ENCODE measurements around the gene LYPLA2. TPM values are rescaled to one million over a fixed set of nuclear protein-coding genes. Genes with fewer than 3 reads are reported as not detected.
"Not testable (repeated sequence)": the region's sequence is repeated elsewhere in the genome, so short reads cannot be mapped to it uniquely, and the experiment has no call there.

LYPLA2 gene
- total and polyA plus RNA-seq, 7 experiments from 2014 or later, result 40.7 to 124 (median 56.2) TPM

- peak overlapping the region in 3 of 10 donors; percentile 17 to 84 (median 29) for H3K4me3 Mint-ChIP-seq
- Histone ChIP-seq H3K27ac (ENCODE audit: low read depth, low read length) (no peak overlapping the region), H3K4me3 (ENCODE audit: low read length) (no peak overlapping the region), H3K9me3 (ENCODE audit: control insufficient read depth in 2 of 3, low read length in 3 of 3) (no peaks in the 10 kb centered on the region), H3K27me3 (ENCODE audit: control insufficient read depth in 2 of 2, insufficient read depth in 2 of 2, low read length in 2 of 2) (no peaks in the 10 kb centered on the region), H3K4me1 (ENCODE audit: control insufficient read depth in 2 of 2, insufficient read depth in 2 of 2, low read length in 2 of 2) (peaks cover 22% of the 10 kb centered on the region in 2 donors), H3K36me3 (ENCODE audit: control insufficient read depth in 2 of 3, insufficient read depth in 3 of 3, low read length in 3 of 3) (peaks cover 0 to 5% (median 0%) of the 10 kb centered on the region in 3 experiments)
- H3K27me3 Mint-ChIP-seq, result no peaks in the 10 kb centered on the region
- peak overlapping the region in 2 of 9 donors; percentile 38 to 66 for H3K27ac Mint-ChIP-seq
- no peak for ATAC-seq
- no peaks in the 10 kb centered on the region for H3K9me3 Mint-ChIP-seq
- peaks cover 16 to 65% (median 49%) of the 10 kb centered on the region in 7 donors for H3K4me1 Mint-ChIP-seq
- no peak for DNase-seq
- ChIA-PET CTCF (interaction anchor here (0.6 to 3.0 kb wide), 3 partner anchors 140 to 1817 kb away, joined by 3 to 10 read pairs (median 4); no protein-coding TSS in a partner anchor), POLR2A (interaction anchor here (6.3 to 6.8 kb wide), 2 partner anchors 14 to 23 kb away, joined by 53 to 68 read pairs; partner anchors contain the start of genes GALE and LYPLA2)
- intact Hi-C loops (cut with micrococcal nuclease), result no loop called here
- peaks cover 0 to 7% (median 5%) of the 10 kb centered on the region in 5 donors for H3K36me3 Mint-ChIP-seq
Observed at GRCh38 chr1:23776217-23776616, 14.7 kb upstream of the LYPLA2 start.

GRCh38 chr1:23777979-23778814 is 12.7 kb upstream of the LYPLA2 start, which contains the start of gene PITHD1:
TSS of gene PITHD1 (plus strand) at chr1:23778418. CDS start at chr1:23778516, 98 bp downstream.
- DNase-seq, result peak; percentile 75 to 86 (median 83)
- H3K36me3 ChIP-seq (ENCODE audit: control insufficient read depth in 2 of 3, insufficient read depth in 3 of 3, low read length in 3 of 3), result peaks cover 0 to 14% (median 6%) of the 10 kb centered on the region in 3 experiments
- peaks cover 0 to 12% (median 5%) of the 10 kb centered on the region in 5 donors for H3K36me3 Mint-ChIP-seq
- peak within 1 kb of the TSS; percentile 95 for H3K4me3 ChIP-seq (ENCODE audit: low read length)
- H3K9me3 ChIP-seq (ENCODE audit: control insufficient read depth in 2 of 3, low read length in 3 of 3), result no peaks in the 10 kb centered on the region
- CTCF ChIA-PET, result interaction anchor here (0.8 to 3.0 kb wide), 2 partner anchors 138 to 140 kb away, joined by 3 to 10 read pairs; no protein-coding TSS in a partner anchor
- peak within 1 kb of the TSS; percentile 84 to 98 (median 94) for H3K4me3 Mint-ChIP-seq
- POLR2A ChIA-PET, result interaction anchor here (0.6 to 6.8 kb wide), 13 partner anchors 8 to 220 kb away, joined by 3 to 68 read pairs (median 3); partner anchors contain the start of genes ELOA, GALE, HMGCL and LYPLA2
- no peaks in the 10 kb centered on the region for H3K9me3 Mint-ChIP-seq
- peak; percentile 91 for ATAC-seq
- peaks cover 17 to 65% (median 49%) of the 10 kb centered on the region in 7 donors for H3K4me1 Mint-ChIP-seq
- H3K27ac Mint-ChIP-seq, result peak within 1 kb of the TSS; percentile 87 to 99 (median 96)
- intact Hi-C loops (cut with micrococcal nuclease), result loop anchor here (1.0 to 2.0 kb wide), 6 partner anchors 13 to 181 kb away; partner anchors contain the start of genes ELOA (in 2 of the 2), GALE (in 2 of the 2), LYPLA2 (in 2 of the 2) and FUCA1 (in 1 of the 2)
- H3K4me1 ChIP-seq (ENCODE audit: control insufficient read depth in 2 of 2, insufficient read depth in 2 of 2, low read length in 2 of 2), result peaks cover 17 to 22% of the 10 kb centered on the region in 2 donors
- H3K27me3 ChIP-seq (ENCODE audit: control insufficient read depth in 2 of 2, insufficient read depth in 2 of 2, low read length in 2 of 2), result no peaks in the 10 kb centered on the region
- H3K27ac ChIP-seq (ENCODE audit: low read depth, low read length), result peak within 1 kb of the TSS; percentile 97
- no peaks in the 10 kb centered on the region for H3K27me3 Mint-ChIP-seq

- ATAC-seq, result no peak
- CTCF ChIA-PET, result interaction anchor here (0.9 to 1.3 kb wide), 3 partner anchors 10 to 137 kb away, joined by 3 read pairs; no protein-coding TSS in a partner anchor
- intact Hi-C loops (cut with micrococcal nuclease), result loop anchor here in 1 of 2 donors (2.0 kb wide), 1 partner anchor 179 kb away; the partner anchor contains the start of gene PNRC2
Observed at GRCh38 chr1:23779826-23780371, 11.0 kb upstream of the LYPLA2 start.

GRCh38 chr1:23783141-23783540 is 7.8 kb upstream of the LYPLA2 start:
- peaks cover 12 to 13% of the 10 kb centered on the region in 2 donors for H3K4me1 ChIP-seq (ENCODE audit: control insufficient read depth in 2 of 2, insufficient read depth in 2 of 2, low read length in 2 of 2)
- H3K27ac ChIP-seq (ENCODE audit: low read depth, low read length); intact Hi-C loops (cut with micrococcal nuclease); H3K4me3 Mint-ChIP-seq; ATAC-seq; H3K27ac Mint-ChIP-seq; H3K9me3 Mint-ChIP-seq; H3K9me3 ChIP-seq (ENCODE audit: control insufficient read depth in 2 of 3, low read length in 3 of 3); CTCF ChIA-PET; H3K27me3 Mint-ChIP-seq; H3K4me3 ChIP-seq (ENCODE audit: low read length); H3K27me3 ChIP-seq (ENCODE audit: control insufficient read depth in 2 of 2, insufficient read depth in 2 of 2, low read length in 2 of 2); DNase-seq; POLR2A ChIA-PET: not testable (repeated sequence)
- Mint-ChIP-seq H3K4me1 (peaks cover 15 to 34% (median 21%) of the 10 kb centered on the region in 7 donors), H3K36me3 (peaks cover 5 to 42% (median 30%) of the 10 kb centered on the region in 5 donors)
- peaks cover 8 to 47% (median 10%) of the 10 kb centered on the region in 3 experiments for H3K36me3 ChIP-seq (ENCODE audit: control insufficient read depth in 2 of 3, insufficient read depth in 3 of 3, low read length in 3 of 3)

More at GRCh38 chr1:23779826-23780371, 11.0 kb upstream of the LYPLA2 start:
- Histone ChIP-seq H3K4me3 (ENCODE audit: low read length) (no peak overlapping the region), H3K9me3 (ENCODE audit: control insufficient read depth in 2 of 3, low read length in 3 of 3) (no peaks in the 10 kb centered on the region), H3K36me3 (ENCODE audit: control insufficient read depth in 2 of 3, insufficient read depth in 3 of 3, low read length in 3 of 3) (peaks cover 0 to 19% (median 6%) of the 10 kb centered on the region in 3 experiments), H3K27ac (ENCODE audit: low read depth, low read length) (peak overlapping the region; percentile 97), H3K4me1 (ENCODE audit: control insufficient read depth in 2 of 2, insufficient read depth in 2 of 2, low read length in 2 of 2) (peaks cover 17 to 22% of the 10 kb centered on the region in 2 donors), H3K27me3 (ENCODE audit: control insufficient read depth in 2 of 2, insufficient read depth in 2 of 2, low read length in 2 of 2) (no peaks in the 10 kb centered on the region)
- Mint-ChIP-seq H3K9me3 (no peaks in the 10 kb centered on the region), H3K36me3 (peaks cover 0 to 15% (median 10%) of the 10 kb centered on the region in 5 donors), H3K27ac (peak overlapping the region in 8 of 9 donors; percentile 26 to 99 (median 72)), H3K27me3 (no peaks in the 10 kb centered on the region), H3K4me3 (peak overlapping the region; percentile 84 to 98 (median 94)), H3K4me1 (peaks cover 17 to 56% (median 41%) of the 10 kb centered on the region in 7 donors)
- DNase-seq, result no peak
- POLR2A ChIA-PET, result interaction anchor here (1.0 to 6.8 kb wide), 6 partner anchors 8 to 88 kb away, joined by 3 to 68 read pairs (median 10); partner anchors contain the start of genes ELOA, GALE, HMGCL and LYPLA2

- Mint-ChIP-seq H3K27ac (peak overlapping the region in 1 of 9 donors; percentile 32), H3K36me3 (peaks cover 5 to 44% (median 31%) of the 10 kb centered on the region in 5 donors), H3K27me3 (no peaks in the 10 kb centered on the region), H3K4me3 (no peak overlapping the region), H3K9me3 (no peaks in the 10 kb centered on the region), H3K4me1 (peaks cover 5 to 21% (median 19%) of the 10 kb centered on the region in 7 donors)
- H3K36me3 ChIP-seq (ENCODE audit: control insufficient read depth in 2 of 3, insufficient read depth in 3 of 3, low read length in 3 of 3), result peaks cover 8 to 47% (median 10%) of the 10 kb centered on the region in 3 experiments
- ChIA-PET POLR2A (interaction anchor here (0.6 to 1.0 kb wide), 3 partner anchors 11 to 616 kb away, joined by 3 to 4 read pairs (median 3); partner anchors contain the start of gene HMGCL), CTCF (interaction anchor here (1.2 to 1.5 kb wide), 2 partner anchors 17 to 26 kb away, joined by 3 read pairs; no protein-coding TSS in a partner anchor)
- intact Hi-C loops (cut with micrococcal nuclease), result no loop called here
- H3K27me3 ChIP-seq (ENCODE audit: control insufficient read depth in 2 of 2, insufficient read depth in 2 of 2, low read length in 2 of 2), result no peaks in the 10 kb centered on the region
- H3K9me3 ChIP-seq (ENCODE audit: control insufficient read depth in 2 of 3, low read length in 3 of 3), result no peaks in the 10 kb centered on the region
- peaks cover 1 to 2% of the 10 kb centered on the region in 2 donors for H3K4me1 ChIP-seq (ENCODE audit: control insufficient read depth in 2 of 2, insufficient read depth in 2 of 2, low read length in 2 of 2)
- H3K27ac ChIP-seq (ENCODE audit: low read depth, low read length), result no peak overlapping the region
- ATAC-seq, result no peak
- DNase-seq, result no peak
- H3K4me3 ChIP-seq (ENCODE audit: low read length), result no peak overlapping the region
Observed at GRCh38 chr1:23784846-23785245, 6.1 kb upstream of the LYPLA2 start.

- ChIA-PET POLR2A (interaction anchor here (1.1 to 6.0 kb wide), 3 partner anchors 10 to 16 kb away, joined by 4 to 68 read pairs (median 11); partner anchors contain the start of genes GALE and PITHD1), CTCF (no interaction called here)
- Mint-ChIP-seq H3K9me3 (no peaks in the 10 kb centered on the region), H3K4me1 (peaks cover 9 to 30% (median 28%) of the 10 kb centered on the region in 7 donors), H3K36me3 (peaks cover 5 to 32% (median 26%) of the 10 kb centered on the region in 5 donors), H3K4me3 (peak overlapping the region in 1 of 10 donors; percentile 35), H3K27ac (peak overlapping the region in 2 of 9 donors; percentile 44 to 84), H3K27me3 (no peaks in the 10 kb centered on the region)
- Histone ChIP-seq H3K36me3 (ENCODE audit: control insufficient read depth in 2 of 3, insufficient read depth in 3 of 3, low read length in 3 of 3) (peaks cover 5 to 34% (median 8%) of the 10 kb centered on the region in 3 experiments), H3K9me3 (ENCODE audit: control insufficient read depth in 2 of 3, low read length in 3 of 3) (no peaks in the 10 kb centered on the region), H3K27me3 (ENCODE audit: control insufficient read depth in 2 of 2, insufficient read depth in 2 of 2, low read length in 2 of 2) (no peaks in the 10 kb centered on the region), H3K27ac (ENCODE audit: low read depth, low read length) (no peak overlapping the region), H3K4me1 (ENCODE audit: control insufficient read depth in 2 of 2, insufficient read depth in 2 of 2, low read length in 2 of 2) (peaks cover 6 to 18% of the 10 kb centered on the region in 2 donors), H3K4me3 (ENCODE audit: low read length) (no peak overlapping the region)
- intact Hi-C loops (cut with micrococcal nuclease), result no loop called here
- ATAC-seq (no peak), DNase-seq (no peak)
Observed at GRCh38 chr1:23787701-23788100, 3.2 kb upstream of the LYPLA2 start.
